HG02943 (cell line): Measurements from ENCODE around the gene CAVIN1.
"Not testable (repeated sequence)": the region's sequence is repeated elsewhere in the genome, so short reads cannot be mapped to it uniquely, and the experiment has no call there.

Source experiments
- ATAC-seq: cut with Tn5 transposase; IDR thresholded peaks from one replicate; pipeline ENCODE4 v1.9.1; 2021; ENCODE audit warnings: mild to moderate bottlenecking, low read depth, moderate library complexity; ENCODE audit not compliant: unreplicated experiment

The CAVIN1 gene

GRCh38 chr17:42436391-42436790 lies 13.3 kb upstream of the CAVIN1 start:
- no peak for ATAC-seq

GRCh38 chr17:42431758-42432161 lies 8.7 kb upstream of the CAVIN1 start:
- ATAC-seq = no peak

- ATAC-seq = no peak
These were observed 6.8 kb upstream of the CAVIN1 start for GRCh38 chr17:42429726-42430447.

GRCh38 chr17:42428141-42428944 lies 5.3 kb upstream of the CAVIN1 start:
- no peak for ATAC-seq

- no peak for ATAC-seq
These were observed 2.0 kb upstream of the CAVIN1 start for GRCh38 chr17:42424991-42425610.

- ATAC-seq = no peak
These were observed 710 bp upstream of the CAVIN1 start for GRCh38 chr17:42423766-42424165.

GRCh38 chr17:42422412-42422957 lies 571 bp downstream of the CAVIN1 start:
- ATAC-seq = no peak

GRCh38 chr17:42421507-42422338 lies 1.3 kb downstream of the CAVIN1 start:
- ATAC-seq = no peak

- no peak for ATAC-seq
These were observed 1.9 kb downstream of the CAVIN1 start for GRCh38 chr17:42421136-42421506.

GRCh38 chr17:42417981-42418380 lies 5.1 kb downstream of the CAVIN1 start:
- ATAC-seq = not testable (repeated sequence)

GRCh38 chr17:42414704-42415409 lies 8.2 kb downstream of the CAVIN1 start:
- no peak for ATAC-seq

- ATAC-seq = no peak
These were observed 9.5 kb downstream of the CAVIN1 start for GRCh38 chr17:42413464-42414040.

- ATAC-seq = no peak
These were observed 11.0 kb downstream of the CAVIN1 start for GRCh38 chr17:42411905-42412679.

GRCh38 chr17:42411361-42411760 lies 11.7 kb downstream of the CAVIN1 start:
- ATAC-seq = no peak

- ATAC-seq = no peak
These were observed 12.8 kb downstream of the CAVIN1 start for GRCh38 chr17:42410319-42410685.

- no peak for ATAC-seq
These were observed 13.3 kb downstream of the CAVIN1 start for GRCh38 chr17:42409523-42410318.

- no peak for ATAC-seq
These were observed 15.0 kb downstream of the CAVIN1 start for GRCh38 chr17:42408061-42408460.

GRCh38 chr17:42407289-42407836 lies 15.7 kb downstream of the CAVIN1 start:
- no peak for ATAC-seq
